GM19455 (cell line): ENCODE data around the gene TENT4B.
"Not testable (repeated sequence)": the region's sequence is repeated elsewhere in the genome, so short reads cannot be mapped to it uniquely, and the experiment has no call there.

Experiments used
- ATAC-seq: cut with Tn5 transposase; IDR thresholded peaks from one replicate; pipeline ENCODE4 v1.9.1; 2021; ENCODE audit not compliant: unreplicated experiment

Gene TENT4B

DNA sequence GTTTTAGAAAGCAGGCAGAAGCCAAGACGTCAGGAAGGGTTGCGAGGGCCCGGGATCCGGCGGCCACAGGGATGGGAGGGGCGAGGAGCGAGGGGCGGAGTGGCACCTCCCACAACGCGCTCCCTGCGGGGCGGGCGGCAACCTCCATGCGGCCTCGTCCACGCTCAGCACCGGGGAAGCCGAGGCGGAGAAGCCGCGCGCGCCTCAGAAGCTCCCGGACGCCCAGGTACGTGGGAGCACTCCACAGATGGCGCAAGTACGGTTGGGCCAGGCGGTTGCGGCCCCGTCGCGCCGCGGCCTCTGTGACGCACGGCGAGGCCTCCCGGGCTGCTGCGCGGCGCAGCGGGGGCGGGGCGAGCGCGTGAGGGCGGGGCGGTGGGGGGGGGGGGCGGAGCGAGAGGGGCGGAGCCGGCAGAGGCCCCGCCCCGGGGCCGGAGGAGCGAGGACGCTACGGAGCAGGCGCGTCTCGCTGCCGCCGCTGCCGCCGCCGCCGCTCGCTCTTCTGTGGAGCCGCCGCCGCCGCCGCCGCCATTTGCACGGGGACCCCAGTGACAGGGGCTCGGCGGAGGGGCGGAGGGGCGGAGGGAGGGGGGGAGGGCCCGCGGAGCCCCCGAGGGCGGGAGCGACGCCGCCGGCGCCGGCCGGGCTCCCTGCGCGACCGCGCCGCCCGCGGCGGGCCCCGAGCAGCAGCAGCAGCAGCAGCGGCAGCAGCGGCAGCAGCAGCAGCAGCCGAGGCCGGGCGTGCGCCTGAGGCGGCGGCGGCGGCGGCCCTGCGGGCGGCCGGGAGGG, at the start of gene TENT4B:
TSS of gene TENT4B (plus strand) at position 500 of the 789 bp plus-strand sequence. CDS start 316 bp downstream, outside the sequence.
- peak; percentile 79 for ATAC-seq

DNA sequence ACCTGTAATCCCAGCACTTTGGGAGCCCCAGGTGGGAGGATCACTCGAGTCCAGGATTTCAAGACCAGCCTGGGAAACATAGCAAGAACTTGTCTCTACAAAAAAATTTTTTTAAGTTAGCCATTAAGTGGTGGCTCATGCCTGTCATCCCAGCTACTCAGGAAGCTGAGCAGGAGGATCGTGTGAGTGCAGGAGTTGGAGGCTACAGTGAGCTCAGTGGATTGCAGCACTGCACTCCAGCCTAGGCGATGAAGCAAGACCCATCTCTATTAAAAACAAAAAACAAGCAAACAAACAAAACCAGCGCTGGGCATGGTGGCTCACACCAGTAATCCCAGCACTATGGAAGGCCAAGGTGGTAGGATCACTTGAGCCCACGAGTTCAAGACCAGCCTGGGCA, 49.3 kb upstream of the TENT4B start:
- ATAC-seq: no peak

DNA sequence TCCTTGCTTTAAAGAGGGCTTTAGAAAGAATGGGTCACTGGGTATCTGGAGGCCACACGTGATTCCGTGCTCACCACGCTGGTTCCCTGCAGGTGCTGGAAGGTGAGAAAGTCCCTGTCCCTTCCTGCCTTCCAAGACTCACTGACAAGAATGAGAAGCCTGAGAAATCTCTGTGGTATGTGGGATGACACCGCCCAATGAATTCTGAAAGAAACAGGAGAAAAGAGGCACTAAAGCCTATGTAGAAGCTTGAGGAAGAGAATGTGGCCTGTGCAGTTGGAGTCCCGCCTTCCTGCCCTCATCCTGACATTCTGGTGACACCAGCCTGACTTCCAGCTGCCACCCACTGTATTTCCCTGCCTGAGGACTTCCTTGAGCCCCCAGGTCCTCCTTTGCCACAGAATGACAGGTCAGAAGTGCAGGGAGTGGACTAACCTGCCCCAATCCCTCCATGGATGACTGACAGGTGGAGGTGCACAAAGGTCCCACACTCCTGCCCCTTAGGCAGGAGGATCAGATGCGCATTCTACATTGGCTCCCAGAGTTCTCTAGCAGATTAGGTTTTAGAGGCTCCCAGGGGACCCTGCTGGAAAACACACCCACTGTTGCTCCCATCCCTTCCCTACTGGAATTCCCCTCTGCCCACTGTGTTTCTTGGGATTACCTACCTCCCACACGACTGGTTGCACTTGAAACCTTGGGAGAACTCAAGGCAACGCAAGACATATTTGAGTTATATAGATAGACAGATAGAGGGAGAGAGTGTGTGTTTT, 38.6 kb upstream of the TENT4B start:
- no peak for ATAC-seq

DNA sequence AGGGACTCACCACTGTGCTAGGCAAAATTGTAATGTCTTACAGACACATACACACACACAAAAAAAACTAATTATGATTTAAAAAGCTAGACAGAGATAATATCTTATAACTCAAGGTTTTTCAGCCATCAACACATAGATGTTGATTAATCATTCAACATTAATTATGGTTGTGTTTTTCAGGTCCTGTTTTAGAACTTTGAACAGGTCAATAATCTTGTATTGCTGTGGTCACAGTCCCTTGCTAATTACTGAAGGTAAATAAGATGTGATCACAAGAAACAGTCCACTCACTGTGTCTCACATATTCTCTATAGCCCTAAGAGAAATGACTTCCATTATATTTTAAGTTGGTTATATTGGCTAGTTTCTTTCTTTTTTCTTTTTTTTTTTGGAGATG, 32.4 kb upstream of the TENT4B start:
- peak; percentile 7 for ATAC-seq

DNA sequence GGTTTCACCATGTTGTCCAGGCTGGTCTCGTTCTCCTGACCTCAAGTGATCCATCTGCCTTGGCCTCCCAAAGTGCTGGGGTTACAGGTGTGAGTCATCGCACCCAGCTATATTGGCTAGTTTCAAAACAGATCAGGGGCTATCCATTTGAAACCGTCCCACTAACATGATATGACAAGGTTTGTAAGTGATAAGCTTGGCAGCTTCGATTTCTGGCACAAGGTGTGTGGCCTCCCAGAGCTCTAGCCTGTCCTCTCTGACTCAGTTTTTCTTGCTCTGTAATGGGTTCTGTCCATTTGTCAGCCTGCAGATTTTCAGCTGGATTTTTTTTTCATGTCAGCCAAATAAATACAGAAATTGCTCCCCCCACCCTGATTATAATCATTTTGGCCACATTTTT, 31.8 kb upstream of the TENT4B start:
- ATAC-seq: peak; percentile 50

DNA sequence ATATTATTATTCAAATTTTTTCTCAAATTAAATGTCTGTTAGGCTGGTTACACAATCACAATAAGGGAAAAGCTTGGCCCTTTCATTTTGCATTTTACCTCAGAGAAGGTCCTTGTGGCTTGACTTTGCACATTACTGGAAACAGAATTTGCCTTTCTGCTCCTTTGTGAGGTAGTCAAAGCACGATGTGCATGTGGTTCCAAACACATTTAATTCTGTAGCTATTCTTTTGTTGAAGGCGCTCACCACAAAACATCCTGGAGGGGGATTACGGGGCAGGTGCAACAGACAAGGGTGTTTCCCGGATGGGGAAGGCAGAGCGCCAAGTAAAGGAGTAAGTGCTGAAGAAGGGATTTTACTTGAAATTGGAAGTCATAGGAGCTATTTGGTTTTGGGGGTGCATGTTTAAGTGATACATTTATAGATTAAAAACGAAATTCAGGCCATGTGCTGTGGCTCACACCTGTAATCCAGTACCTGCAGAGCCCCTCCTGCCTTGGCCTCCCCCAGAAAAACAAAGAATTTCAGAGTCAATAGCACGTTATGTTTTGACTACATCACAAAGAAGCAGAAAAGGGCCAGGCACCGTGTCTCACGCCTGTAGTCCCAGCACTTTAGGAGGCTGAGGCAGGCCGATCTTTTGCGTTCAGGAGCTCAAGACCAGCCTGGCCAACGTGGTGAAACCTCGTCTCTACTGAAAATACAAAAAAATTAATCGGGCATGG, 31.2 kb upstream of the TENT4B start:
- no peak for ATAC-seq

DNA sequence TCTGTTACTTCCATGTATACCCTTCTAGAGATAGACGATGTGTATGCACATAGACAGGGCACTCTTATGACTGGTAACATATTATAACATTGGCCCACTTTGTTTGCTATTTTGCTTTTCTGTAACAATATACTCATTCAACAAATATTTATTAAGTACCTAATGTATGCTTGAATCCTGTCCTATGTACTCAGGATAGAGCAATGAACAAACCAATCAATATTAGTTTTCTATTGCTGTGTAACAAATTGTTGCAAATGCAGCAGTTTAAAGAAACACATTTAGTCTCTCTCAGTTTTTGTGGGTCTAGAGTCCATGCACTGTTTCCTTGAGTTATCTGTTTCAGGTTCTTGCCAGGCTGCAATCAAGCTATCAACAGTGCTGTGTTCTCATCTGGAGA, 29.7 kb upstream of the TENT4B start:
- no peak for ATAC-seq

DNA sequence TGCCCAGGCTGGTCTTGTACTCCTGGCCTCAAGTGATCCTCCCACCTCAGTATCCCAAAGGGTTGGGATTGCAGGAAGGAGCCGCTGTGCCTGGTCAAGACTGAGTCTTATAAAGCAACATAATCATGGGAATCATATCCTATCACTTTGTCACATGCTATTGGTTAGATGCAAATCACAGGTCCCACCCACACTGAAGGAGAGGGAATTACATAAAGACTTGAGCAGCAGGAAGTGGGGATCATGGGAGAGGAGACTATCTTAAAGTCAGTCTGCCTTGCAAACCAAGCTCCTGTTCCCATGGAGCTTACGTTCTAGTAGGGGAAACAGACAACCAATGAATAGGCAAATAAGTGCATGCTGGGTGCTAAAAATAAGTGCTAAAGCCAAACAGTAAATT, 28.3 kb upstream of the TENT4B start:
- no peak for ATAC-seq

DNA sequence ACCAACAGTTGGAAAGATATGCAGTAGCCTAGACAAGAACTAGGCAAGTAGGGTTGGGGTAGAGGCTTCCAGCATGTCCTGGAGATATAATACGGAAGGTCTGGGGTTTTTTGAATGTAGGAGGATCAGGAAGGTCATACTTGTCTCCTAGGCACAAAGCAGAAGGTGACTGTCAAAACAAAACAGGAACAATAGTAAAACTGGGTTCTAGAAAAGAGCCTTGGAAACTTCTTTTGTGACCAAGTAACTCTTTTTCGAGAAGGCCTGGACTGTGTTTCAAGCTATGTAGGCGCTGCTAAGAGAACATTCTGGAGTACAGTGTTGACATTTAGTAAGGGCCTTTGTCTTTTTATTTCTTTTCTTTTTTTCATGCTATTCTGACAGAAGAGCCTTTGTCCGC, 26.9 kb upstream of the TENT4B start:
- ATAC-seq: no peak

DNA sequence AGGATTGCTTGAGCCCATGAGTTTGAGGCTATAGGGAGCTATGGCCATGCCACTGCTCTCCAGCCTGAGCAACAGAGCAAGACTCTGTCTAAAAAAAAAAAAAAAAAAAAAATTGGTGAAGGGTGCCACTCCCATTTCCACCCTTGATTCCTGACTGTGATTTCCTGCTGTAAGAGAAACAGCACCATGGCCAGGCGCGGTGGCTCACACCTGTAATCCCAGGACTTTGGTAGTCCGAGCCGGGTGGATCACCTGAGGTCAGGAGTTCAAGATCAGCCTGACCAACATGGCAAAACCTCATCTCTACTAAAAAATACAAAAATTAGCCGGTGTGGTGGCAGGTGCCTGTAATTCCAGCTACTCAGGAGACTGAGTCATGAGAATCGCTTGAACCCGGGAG, 20.5 kb upstream of the TENT4B start:
- ATAC-seq: not testable (repeated sequence)

DNA sequence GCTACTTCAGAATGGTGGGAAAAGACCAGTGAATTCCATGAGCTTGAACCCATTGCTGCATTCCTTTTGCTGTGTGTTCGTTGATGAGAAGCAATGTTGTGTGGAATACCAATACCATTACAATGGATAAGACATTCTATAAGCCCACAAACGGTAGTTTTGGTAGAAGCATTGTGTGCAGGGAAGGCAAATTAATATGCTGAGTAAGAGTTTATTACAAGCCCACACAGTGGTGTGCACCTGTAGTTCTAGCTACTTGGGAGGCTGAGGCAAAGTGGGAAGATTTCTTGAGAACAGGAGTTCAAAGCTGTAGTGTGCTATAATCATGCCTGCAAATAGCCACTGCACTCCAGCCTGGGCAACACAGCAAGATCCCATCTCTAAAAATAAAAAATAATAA, 19.9 kb upstream of the TENT4B start:
- no peak for ATAC-seq

DNA sequence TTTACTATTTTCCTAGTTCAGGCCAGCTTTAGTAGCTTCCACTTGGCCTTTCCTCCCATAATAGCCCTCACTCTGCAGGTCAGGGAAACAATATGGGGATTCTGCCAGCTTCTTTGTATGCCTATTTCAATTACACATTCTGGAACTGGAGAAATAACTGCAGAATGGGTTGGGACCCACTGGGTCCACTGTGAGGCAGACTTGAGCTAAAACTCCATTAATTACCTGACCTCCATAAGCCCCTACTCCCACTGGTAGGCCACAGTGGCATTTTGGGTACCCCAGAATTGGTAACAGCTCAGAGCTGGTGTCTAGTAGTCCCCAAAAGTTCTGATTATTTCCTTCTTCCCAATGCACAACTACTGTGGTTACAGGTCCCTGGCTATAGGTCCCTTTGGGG, 16.7 kb upstream of the TENT4B start:
- no peak for ATAC-seq

DNA sequence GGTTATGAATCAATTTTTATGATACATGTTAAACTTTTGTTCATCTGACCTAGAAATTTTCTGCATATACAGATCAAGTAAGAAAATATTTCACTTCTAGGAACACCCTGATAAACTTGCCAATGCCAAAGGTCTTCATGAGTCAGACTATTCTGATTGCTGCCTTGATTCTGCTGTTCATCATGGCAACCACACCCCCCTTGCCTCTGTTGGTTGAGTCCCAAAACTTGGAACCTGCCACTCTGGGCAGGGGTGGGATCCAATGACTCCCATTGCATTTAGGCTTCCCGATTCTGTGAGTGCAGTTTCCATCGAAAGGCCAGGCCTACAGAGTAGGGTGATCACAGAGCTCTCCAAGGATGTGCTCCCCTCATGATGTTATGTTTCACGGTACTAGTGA, 15.8 kb upstream of the TENT4B start:
- no peak for ATAC-seq

DNA sequence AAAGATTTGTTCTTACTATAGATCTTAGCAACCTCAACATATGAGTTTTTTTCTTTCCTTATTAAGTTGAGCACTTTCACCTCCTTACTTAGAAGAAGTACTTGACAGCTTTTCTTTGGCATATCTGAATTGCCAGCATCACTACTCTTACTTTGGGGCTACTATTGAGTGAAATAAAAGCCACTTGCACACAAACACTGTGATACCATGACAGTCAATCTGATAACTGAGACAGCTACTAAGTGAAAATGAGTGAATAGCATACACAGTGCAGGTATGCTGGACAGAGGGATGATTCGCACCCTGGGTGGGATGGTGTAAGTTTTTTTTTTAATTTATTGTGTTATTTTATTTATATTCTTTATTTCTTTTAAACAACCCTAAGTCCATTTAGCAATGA, 13.5 kb upstream of the TENT4B start:
- no peak for ATAC-seq

DNA sequence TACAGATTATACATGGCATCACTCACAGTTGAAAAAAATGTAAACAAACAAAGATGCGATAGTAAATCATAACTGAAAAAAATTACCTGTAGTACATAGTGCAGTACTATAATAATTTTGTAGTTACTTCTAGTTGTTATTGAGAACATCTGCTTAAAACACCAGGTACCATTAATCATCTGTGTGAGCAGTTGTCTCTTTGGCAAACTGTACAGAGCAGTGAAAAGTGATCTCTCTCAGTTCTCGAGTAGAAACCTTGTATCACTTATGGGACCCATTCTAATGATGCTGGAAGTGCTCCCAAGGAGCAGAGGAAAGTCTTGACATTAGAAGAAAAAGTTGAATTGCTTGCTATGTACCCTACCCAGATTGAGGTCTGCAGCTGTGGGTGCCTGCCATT, 8.9 kb upstream of the TENT4B start:
- no peak for ATAC-seq

DNA sequence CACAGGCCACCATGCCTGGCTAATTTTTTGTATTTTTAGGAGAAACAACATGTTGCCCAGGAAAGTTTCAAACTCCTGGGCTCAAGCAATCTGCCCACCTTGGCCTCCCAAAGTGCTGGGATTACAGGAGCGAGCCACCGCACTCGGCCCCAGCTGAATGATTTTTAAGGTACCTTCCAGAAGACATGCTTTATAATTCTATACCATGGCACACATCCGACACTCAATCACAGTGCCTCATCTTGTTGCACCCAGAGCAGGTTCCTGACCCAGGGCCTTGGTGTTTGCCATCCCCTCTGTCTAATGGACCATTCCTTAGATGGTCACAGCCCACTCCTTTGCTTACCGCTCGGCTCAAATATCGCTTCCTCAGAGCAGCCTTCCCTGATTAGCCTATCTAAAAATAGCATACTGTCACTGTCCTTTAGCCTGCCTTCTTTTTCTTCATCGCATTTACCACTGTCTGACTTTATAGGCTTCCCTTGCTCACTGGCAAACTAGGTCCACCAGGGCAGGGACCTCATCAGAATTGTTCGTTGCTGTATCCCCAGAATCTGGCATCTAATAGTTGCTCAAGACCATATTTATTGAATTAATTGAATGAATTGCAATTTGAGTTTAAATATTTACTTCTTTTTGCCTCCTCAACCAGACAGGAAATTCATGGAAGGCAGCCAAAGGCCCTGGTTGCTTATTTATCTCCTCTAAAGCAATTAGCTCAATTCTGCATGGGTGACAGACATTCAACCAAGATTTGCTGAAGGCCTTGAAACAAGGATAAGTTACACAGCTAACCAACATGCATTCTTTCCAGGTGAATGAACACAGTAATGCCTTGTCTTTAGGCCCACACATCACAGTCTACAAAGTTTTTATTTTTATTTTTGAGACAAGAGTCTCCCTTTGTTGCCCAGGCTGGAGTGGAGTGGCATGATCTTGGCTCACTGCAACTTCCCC, 6.3 kb upstream of the TENT4B start:
- ATAC-seq: no peak

DNA sequence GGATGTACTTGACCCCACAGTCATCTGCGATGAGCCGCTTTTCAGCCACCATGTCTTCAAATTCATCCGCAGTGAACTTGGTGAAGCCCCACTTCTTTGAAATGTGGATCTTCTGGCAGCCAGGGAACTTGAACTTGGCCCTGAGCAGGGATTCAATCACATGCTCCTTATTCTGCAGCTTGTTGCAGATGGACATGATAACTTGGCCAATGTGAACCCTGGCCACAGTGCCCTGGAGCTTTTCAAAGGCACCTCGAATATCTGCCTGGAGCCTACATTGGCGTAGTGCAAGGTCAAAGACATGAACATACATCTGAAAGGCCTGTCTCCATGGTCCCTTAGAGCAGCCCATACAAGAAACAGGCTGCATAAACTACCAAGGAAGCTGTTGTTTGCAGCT, 1.8 kb upstream of the TENT4B start:
- no peak for ATAC-seq

DNA sequence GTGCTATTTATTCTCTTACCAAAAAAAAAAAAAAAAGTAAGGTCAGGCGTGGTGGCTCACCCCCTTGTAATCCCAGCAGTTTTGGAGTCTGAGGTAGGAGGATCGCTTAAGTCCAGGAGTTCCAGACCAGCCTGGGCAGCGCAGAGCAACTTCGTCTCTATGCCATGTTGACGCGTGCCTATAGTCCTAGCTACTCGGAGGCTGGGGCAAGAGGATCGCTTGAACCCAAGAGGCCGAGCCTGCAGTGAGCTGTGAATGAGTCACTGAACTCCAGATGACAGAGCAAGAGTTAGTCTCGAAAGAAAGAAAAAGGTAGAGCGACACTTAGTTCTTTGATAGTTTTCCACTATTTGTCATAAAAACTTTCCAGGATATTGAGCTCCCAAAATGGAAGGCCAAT, 1.4 kb upstream of the TENT4B start:
- no peak for ATAC-seq

DNA sequence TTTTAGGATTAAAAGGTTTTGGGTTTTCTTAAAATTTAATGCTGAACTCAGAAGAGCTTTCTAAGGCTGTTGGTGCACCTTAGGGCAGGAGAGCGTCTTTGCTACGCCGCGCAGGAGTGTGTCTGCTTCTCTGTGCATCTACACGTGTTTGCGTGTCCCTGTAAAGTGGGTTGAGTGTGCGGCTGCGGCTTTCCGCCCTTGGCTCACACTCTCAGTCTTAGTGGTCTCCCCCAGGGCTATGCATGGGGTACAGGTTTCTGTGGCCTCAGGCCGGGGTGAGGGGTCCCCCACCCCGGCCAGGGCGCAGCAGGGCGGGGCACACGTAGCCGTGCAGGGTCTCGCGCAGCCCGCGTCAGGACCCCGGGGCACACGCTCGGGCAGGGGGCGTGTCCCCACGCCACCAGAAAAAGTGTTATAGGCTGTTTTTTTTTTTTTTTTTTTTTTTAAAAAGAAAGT, 727 bp upstream of the TENT4B start:
- peak; percentile 62 for ATAC-seq

DNA sequence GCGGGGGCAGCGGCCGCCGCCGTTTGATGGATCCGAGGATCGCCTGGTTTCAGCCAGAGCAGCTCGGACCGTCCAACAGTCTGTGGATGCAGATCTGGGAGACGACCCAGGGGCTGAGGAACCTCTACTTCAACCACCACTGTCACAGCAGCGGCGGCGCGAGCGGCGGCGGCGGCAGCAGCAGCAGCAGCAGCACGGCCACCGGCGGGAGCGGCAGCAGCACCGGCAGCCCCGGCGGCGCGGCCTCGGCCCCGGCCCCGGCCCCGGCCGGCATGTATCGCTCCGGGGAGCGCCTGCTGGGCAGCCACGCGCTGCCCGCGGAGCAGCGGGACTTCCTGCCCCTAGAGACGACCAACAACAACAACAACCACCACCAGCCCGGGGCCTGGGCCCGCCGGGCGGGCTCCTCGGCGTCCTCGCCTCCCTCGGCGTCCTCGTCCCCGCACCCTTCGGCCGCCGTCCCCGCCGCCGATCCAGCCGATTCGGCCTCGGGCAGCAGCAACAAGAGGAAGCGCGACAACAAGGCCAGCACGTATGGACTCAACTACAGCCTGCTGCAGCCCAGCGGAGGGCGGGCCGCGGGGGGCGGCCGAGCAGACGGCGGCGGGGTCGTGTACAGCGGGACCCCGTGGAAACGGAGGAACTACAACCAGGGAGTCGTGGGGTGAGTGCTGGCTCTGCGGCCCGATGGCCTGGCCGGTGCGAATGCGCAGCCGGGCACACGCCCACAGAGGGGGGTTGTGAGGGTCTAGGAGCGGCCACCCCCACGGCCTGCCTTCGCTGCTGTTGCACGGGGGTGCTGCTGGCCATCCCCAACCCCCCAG, 702 bp downstream of the TENT4B start:
- ATAC-seq: peak; percentile 15
